Measurements from ENCODE around the gene UNC93B1.

The UNC93B1 gene

DNA sequence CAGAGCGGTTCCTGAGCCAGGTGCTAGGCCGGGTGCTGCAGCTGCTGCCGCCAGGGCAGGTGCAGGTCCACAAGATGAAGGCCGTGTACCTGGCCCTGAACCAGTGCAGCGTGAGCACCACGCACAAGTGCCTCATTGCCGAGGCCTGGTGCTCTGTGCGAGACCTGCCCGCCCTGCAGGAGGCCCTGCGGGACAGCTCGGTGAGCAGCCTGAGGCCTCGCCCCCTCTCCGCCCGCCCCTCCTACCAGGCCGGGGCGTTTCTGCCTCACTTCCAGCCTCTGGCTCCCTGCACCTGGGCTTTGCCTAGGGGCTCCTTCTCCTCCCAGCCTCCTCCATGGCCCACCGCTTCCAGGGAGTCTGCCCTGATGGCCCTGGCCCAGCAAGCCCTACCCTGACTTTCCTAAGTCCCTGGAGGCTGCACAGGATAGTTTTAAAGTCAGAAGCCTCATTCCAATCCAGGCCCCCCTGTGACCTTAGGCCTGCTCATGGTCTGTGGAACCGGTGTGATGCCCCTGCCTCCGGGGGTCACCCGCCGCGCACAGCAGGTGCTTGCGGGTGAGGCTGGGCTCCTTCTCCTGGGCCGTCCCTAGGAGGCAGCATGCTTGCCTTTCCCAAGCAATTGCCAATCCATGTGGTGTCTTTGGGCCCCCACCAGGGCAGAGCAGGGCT lies 40.4 kb upstream of the UNC93B1 start:
- no peaks in the 10 kb centered on the region for H3K36me3 ChIP-seq (ENCODE audit: insufficient read depth, low read length)
- TF ChIP-seq EZH2phosphoT487 (IDR thresholded peaks at IDR 0.05; ENCODE audit: borderline replicate concordance), result no peak
- TF ChIP-seq, protein P1, sequence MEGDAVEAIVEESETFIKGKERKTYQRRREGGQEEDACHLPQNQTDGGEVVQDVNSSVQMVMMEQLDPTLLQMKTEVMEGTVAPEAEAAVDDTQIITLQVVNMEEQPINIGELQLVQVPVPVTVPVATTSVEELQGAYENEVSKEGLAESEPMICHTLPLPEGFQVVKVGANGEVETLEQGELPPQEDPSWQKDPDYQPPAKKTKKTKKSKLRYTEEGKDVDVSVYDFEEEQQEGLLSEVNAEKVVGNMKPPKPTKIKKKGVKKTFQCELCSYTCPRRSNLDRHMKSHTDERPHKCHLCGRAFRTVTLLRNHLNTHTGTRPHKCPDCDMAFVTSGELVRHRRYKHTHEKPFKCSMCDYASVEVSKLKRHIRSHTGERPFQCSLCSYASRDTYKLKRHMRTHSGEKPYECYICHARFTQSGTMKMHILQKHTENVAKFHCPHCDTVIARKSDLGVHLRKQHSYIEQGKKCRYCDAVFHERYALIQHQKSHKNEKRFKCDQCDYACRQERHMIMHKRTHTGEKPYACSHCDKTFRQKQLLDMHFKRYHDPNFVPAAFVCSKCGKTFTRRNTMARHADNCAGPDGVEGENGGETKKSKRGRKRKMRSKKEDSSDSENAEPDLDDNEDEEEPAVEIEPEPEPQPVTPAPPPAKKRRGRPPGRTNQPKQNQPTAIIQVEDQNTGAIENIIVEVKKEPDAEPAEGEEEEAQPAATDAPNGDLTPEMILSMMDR (conservative IDR thresholded peaks at IDR 0.05; ENCODE audit: low read length), result no peak
- H3K4me3 ChIP-seq (ENCODE audit: low read length, poor library complexity, severe bottlenecking), result no peak overlapping the region
- H3F3A ChIP-seq (ENCODE audit: low read depth), result no peaks in the 10 kb centered on the region
- no peaks in the 10 kb centered on the region for H3K9me2 ChIP-seq (replicated peaks; ENCODE audit: low read depth, low read length)
- no peak overlapping the region for H2AFZ ChIP-seq (ENCODE audit: low read length)
- H3K9ac ChIP-seq (ENCODE audit: low read depth, low read length, poor library complexity, severe bottlenecking), result no peak overlapping the region
- peaks cover 20% of the 10 kb centered on the region for H3K4me1 ChIP-seq (ENCODE audit: insufficient read depth, low read length, poor library complexity, severe bottlenecking)
- no peaks in the 10 kb centered on the region for H3K27me3 ChIP-seq (ENCODE audit: insufficient read depth, low read length, poor library complexity, severe bottlenecking)
- H3K79me2 ChIP-seq (ENCODE audit: insufficient read depth, low read length), result no peaks in the 10 kb centered on the region
- no peak overlapping the region for H3K4me2 ChIP-seq (ENCODE audit: low read depth, low read length, poor library complexity, severe bottlenecking)
- no peaks in the 10 kb centered on the region for H4K20me1 ChIP-seq (ENCODE audit: insufficient read depth, low read length, poor library complexity, severe bottlenecking)
- no peaks in the 10 kb centered on the region for H3K9me3 ChIP-seq (ENCODE audit: insufficient read depth, low read depth, low read length)

DNA sequence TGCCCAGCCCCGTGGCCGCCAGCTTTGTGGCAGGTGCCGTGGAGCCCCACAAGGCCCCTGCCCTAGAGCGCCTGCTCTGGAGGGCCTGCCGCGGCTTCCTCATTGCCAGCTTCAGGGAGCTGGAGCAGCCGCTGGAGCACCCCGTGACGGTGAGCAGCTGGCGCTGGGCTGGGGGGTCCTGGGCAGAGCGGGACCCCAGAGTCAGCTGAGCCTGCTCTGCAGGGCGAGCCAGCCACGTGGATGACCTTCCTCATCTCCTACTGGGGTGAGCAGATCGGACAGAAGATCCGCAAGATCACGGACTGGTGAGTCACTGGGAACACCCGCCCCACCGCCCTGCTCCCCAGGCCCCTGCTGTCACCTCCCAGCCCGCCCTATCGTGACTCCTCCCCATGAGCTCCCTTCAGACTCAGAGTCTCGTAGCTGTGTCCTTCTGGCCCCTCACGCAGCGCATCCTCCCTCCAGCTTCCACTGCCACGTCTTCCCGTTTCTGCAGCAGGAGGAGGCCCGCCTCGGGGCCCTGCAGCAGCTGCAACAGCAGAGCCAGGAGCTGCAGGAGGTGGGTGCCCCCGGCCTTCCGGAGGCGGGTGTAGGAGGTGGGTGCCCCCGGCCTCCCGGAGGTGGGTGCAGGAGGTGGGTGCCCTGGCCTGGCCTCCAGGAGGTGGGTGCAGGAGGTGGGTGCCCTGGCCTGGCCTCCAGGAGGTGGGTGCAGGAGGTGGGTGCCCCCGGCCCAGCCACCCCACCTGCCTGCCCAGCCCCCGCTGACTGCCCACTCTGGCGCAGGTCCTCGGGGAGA lies 39.6 kb upstream of the UNC93B1 start:
- Histone ChIP-seq H3K4me2 (ENCODE audit: low read depth, low read length, poor library complexity, severe bottlenecking) (no peak overlapping the region), H4K20me1 (ENCODE audit: insufficient read depth, low read length, poor library complexity, severe bottlenecking) (no peaks in the 10 kb centered on the region), H3K79me2 (ENCODE audit: insufficient read depth, low read length) (no peaks in the 10 kb centered on the region), H3K9me2 (replicated peaks; ENCODE audit: low read depth, low read length) (no peaks in the 10 kb centered on the region), H2AFZ (ENCODE audit: low read length) (no peak overlapping the region), H3K27me3 (ENCODE audit: insufficient read depth, low read length, poor library complexity, severe bottlenecking) (no peaks in the 10 kb centered on the region), H3K4me1 (ENCODE audit: insufficient read depth, low read length, poor library complexity, severe bottlenecking) (peaks cover 20% of the 10 kb centered on the region), H3F3A (ENCODE audit: low read depth) (no peaks in the 10 kb centered on the region), H3K36me3 (ENCODE audit: insufficient read depth, low read length) (no peaks in the 10 kb centered on the region), H3K9ac (ENCODE audit: low read depth, low read length, poor library complexity, severe bottlenecking) (no peak overlapping the region), H3K4me3 (ENCODE audit: low read length, poor library complexity, severe bottlenecking) (no peak overlapping the region), H3K9me3 (ENCODE audit: insufficient read depth, low read depth, low read length) (no peaks in the 10 kb centered on the region)
- TF ChIP-seq, protein P1 (conservative IDR thresholded peaks at IDR 0.05; ENCODE audit: low read length), result no peak
- TF ChIP-seq EZH2phosphoT487 (IDR thresholded peaks at IDR 0.05; ENCODE audit: borderline replicate concordance), result no peak

DNA sequence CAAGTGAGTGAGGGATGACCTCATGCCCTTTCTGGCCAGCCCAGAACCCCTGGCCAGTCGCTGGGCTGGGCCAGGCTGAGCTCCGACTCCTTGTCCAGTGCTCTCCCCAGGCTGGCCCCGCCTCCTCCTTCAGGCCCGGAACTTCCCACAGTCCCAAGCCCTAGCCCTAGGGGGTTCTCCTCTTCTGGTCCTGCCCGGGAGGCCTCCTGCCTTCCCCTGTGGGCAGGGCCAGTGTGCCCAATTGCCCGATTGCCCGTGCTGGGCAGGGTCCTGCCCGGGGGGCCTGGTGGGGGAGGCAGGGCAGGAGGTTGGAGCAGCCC lies 39.1 kb upstream of the UNC93B1 start:
- Histone ChIP-seq H3K36me3 (ENCODE audit: insufficient read depth, low read length) (no peaks in the 10 kb centered on the region), H3K9ac (ENCODE audit: low read depth, low read length, poor library complexity, severe bottlenecking) (no peak overlapping the region), H3K79me2 (ENCODE audit: insufficient read depth, low read length) (no peaks in the 10 kb centered on the region), H2AFZ (ENCODE audit: low read length) (no peak overlapping the region), H4K20me1 (ENCODE audit: insufficient read depth, low read length, poor library complexity, severe bottlenecking) (no peaks in the 10 kb centered on the region), H3F3A (ENCODE audit: low read depth) (no peaks in the 10 kb centered on the region), H3K4me2 (ENCODE audit: low read depth, low read length, poor library complexity, severe bottlenecking) (no peak overlapping the region), H3K9me3 (ENCODE audit: insufficient read depth, low read depth, low read length) (no peaks in the 10 kb centered on the region), H3K9me2 (replicated peaks; ENCODE audit: low read depth, low read length) (no peaks in the 10 kb centered on the region), H3K4me3 (ENCODE audit: low read length, poor library complexity, severe bottlenecking) (no peak overlapping the region), H3K27me3 (ENCODE audit: insufficient read depth, low read length, poor library complexity, severe bottlenecking) (no peaks in the 10 kb centered on the region), H3K4me1 (ENCODE audit: insufficient read depth, low read length, poor library complexity, severe bottlenecking) (peaks cover 20% of the 10 kb centered on the region)
- TF ChIP-seq, protein P1 (conservative IDR thresholded peaks at IDR 0.05; ENCODE audit: low read length), result no peak

Measured in Loucy (cell line).